Measurements from ENCODE around the gene FCRL6.

The FCRL6 gene

DNA sequence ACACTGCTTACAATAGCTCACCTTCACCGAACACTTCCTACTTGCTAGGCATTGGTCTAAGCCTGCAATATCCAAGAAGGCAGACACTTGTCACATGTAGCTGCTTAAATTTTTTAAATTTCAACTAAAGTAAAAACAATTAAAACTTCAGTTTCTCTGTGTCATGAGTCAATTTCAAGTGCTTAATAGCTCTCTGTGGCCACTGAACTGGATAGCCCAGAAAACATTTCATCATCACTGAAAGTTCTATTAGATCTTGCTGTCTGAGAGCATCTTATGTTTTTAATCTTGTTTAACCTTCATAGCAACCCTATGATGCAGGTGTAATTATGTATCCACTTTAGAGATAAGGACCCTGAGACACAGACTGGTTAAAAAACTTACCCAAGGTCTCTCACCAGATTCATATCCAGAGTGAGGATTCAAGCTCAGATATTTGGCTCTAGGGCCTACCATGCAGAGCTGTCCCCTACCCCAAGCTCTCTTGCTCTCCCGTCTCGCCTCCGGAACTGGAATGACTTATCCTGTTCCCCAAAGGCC lies 2.6 kb upstream of the FCRL6 start:
- no peak for DNase-seq

DNA sequence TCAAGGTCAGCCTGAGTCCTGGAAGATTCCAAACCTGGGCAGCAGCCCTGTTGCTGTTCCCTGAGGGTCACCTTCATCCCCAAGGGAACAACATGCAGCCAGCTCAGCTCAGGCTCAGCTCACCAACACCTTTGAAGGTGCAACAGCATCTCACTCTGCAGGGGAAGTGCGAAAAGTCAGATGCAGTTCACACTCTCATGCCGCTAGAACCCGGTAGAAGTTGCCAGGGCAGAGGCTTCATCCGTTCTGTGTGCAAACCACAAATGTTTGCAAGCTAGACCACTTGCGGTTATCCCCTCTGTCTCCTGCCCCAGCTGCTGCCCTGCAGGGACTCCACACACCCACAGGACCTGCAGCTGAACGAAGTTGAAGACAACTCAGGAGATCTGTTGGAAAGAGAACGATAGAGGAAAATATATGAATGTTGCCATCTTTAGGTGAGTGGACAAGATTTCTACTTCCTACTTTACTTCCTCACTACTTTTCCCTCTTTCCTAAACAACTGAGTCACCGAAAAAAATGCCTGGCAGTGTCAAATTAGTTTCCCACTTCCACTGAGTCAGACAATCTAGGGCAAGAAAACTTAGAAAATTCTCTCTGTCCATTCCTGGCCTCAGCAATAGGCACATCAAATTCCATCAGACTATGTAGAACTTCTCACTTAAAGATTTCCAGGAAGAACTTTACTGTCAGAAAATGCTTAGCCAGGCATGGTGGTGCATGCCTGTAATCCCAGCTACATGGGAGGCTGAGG lies 1.8 kb upstream of the FCRL6 start:
- DNase-seq = no peak

DNA sequence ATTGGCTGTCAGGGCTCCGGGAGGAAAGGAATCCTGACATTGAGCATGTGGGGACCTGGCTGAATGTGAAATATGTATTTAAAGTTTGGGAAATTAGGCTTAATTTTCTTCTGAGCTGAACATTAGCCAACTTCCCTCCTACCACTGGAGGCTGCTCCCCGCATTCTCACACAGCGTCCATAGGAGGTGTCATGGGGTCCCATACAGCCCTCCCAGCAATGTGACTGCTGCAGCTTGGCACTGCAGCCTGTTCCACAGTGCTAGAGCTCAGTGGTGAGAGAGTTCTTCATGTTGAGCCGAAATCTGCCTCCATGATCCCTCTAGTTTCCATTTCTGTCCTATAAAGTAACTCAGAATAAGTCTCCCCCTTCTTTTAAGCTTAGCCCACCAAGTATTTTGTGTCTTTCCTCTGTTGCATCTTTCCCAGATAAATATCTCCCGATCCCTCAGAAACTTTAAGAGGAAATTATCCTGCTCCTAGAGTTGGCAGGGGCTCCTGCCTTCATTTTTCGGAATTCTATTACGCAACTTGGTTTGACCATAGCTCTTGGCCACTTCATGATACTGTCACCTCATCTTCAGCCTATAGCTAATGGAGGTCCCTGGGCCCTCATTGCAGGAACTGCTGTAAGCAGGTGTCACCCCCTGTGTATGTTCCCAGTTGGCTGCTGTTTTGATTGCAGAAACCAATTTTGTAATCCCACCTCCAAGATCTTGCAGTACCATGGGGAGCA lies 2.0 kb downstream of the FCRL6 start:
- no peak for DNase-seq

DNA sequence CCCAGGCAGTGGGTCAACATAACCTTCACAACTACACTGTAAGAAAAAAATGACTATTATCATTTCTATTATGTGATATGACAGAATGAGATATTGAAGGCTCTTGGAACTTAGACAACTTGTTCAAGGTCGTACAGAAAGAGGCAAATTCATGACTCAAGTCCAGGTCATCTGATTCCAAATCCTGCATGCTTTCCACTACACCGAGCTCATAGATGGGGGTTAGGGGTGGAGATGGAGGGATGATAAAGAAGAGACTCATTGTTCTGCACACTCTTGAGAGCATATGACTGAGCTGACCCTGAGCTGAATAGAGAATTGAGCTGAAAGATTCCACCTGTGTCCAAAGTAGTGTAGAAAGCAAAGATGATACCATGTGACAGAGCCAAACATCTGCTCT lies 2.8 kb downstream of the FCRL6 start:
- DNase-seq = no peak

DNA sequence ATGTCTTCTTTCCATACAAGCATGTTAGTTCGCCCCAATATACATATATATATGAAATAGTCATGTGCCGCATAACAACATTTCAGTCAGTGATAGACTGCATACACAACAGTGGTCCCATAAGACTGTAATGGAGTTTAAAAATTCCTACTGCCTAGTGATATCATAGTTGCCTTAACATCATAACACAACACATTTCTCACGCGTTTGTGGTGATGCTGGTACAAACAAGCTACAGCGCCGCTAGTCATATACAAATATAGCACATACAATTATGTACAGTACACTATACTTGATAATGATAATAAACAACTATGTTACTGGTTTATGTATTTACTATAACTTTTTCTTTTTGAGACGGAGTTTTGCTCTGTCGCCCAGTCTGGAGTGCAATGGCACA lies 13.8 kb downstream of the FCRL6 start:
- no peak for DNase-seq

DNA sequence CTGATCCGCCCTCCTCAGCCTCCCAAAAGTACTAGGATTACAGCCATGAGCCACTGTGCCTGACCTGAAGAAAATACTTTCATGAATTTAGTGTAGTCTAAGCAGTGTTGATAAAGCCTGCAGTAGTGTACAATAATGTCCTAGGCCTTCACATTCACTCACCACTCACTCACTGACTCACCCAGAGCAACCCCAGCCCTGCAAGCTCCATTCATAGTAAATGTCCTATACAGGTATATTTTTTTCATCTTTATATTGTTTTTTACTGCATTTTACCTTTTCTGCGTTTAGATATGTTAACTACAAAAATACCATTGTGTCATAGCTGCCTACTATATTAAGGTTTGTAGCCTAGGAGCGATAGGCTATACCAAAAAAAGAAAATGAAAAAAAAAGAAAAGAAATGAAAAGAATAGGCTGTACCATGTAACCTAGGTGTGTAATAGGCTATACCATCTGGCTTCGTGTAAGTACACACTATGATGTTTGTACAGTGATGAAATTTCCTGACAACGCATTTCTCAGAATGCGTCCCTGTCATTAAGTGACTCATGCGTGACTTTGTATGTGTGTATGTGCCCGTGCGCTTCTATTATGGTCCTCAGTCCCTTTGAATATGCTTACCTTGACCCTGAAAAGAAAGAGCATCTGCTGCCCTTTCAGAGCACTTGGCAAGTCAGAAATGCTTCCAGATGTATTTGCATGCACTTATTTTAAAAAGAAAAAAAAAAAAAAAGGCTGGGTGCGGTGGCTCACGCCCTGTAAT lies 15.3 kb downstream of the FCRL6 start:
- no peak for DNase-seq

DNA sequence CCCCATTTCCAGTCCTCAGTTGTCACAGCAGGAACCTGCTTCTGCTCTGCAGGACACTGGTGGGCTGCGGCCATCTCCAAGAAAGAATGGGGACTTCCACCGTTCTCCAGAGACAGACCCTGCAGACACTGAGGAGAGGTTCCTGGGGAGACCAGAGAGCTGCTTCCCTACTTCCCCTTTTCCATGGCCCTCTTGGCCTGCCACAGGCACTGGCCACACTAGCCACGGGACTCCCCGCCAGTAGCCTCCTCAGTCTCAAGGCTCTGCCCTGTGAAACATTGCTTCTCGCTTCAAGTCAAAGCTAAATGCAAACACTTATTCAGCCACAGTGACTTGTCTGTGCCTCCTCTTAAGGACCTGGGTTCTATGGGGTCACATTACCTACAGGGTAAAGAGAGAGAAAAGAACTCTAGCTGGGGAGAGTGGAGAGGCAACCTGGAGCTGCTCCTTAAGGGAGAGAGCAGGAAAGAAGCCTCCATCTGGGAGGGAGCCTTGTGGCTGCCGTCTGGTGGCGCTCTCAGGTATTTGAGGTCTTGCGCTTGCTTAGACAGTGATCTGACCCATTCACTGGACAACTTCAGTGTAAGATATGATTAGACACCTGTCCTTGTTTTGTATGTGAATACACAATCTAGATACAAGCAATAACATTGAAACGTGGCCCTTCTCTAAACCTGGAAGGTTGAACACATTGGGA lies 19.2 kb downstream of the FCRL6 start:
- no peak for DNase-seq

DNA sequence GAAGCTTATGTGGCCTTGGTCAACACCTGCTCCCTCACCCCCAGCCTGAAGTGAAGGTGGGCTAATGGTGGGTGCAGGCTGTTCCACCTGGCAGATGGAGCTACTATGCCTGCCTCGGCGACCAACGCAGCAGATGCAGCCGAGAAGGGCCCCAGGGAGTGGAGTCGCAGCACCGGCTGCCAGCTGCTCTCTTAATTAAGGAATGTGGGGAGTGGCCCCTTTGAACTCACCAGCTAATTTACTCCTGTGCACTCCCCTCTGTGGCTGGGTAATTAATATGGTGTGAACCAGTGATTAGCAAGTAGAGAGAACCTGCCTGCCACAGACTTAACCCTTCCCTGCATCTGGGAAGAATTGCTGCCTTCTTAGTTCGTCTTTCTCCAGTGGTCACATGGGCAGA lies 21.2 kb downstream of the FCRL6 start:
- no peak for DNase-seq

DNA sequence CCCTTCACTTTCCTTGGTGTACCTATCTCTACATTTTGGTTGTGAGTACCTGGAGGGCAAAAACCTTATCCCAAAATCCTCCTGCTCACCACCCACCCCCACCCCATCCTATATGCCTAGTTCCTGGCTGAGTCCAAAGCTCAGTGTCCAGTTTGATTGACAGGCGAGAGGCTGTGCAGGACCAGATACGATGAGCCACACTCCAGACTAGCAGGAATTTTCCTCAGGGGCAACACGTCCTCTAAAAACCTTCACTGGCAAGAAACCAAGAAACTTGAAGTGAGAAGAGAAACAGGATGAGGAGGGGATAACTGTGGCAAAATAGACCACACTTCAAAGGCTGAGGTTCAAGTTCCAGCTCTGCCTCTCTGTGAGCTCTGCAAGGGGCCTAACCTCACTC lies 23.4 kb downstream of the FCRL6 start:
- DNase-seq = no peak

DNA sequence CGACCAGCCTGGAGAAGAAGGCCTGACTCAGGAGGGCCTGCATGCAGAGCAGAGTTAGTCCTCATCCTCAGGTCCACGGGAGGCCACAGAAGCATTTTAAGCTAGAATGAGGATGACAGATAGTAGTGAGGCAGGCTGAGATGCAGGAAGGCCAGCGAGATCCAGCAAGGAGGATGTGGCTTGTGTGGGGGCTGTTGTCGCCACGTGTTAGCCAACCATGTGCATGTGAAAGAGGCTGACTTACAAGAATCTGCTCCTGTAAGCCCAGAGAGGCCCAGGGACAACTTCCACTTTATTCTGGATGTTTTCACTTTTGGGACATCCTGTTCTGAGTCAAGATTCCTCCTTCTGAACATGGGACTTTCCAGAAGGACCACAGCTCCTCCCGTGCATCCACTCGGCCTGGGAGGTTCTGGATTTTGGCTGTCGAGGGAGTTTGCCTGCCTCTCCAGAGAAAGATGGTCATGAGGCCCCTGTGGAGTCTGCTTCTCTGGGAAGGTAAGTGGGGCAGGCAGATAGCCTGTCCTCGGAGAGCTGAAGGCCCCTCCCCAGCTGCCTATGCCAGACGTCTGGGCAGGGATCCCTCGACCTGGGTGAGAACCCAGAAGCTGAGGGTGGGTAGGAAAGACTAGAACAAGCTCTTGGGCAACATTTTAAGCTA lies 24.4 kb downstream of the FCRL6 start, which contains the start of gene SLAMF8:
SLAMF8 (plus strand) TSS at position 433 of the 661 bp plus-strand sequence; CDS start at position 459, 26 bp downstream.
- DNase-seq = no peak

DNA sequence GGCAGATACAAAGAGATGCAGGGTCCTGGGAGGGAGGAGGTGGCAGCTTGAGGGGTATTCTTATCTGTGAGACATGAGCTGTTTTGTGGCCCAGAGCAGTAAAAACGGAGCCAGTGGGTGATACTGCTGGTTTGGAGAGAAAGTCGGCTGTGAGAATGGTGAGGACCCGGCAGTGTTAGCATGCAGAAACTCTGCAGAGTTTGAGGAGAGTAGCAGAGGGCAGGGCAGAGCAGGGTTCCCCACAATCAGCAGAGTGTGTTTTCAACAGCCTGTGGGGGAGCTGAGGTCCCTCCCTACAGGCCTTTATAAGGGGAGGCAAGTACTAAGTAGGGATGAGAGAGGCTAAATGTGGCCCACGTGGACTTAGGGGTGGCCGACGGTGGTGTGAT lies 24.9 kb downstream of the FCRL6 start:
- no peak for DNase-seq

DNA sequence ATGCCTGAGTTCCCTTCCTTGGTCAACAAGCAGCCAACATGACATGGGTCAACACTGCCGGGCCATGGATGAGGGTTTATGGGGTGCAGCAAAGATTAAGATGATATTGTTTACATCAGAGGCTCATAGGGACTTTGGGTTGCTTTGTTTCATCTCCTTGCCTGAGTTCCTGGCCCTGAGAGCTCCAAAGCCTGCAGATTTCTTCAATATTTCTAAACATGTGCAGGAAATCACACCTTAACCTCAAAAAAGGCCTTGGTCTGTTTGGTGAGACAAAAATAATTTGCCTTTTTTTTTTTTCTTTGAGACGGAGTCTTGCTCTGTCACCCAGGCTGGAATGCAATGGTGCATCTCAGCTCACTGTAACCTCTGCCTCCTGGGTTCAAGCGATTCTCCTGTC lies 25.4 kb downstream of the FCRL6 start:
- DNase-seq = no peak

DNA sequence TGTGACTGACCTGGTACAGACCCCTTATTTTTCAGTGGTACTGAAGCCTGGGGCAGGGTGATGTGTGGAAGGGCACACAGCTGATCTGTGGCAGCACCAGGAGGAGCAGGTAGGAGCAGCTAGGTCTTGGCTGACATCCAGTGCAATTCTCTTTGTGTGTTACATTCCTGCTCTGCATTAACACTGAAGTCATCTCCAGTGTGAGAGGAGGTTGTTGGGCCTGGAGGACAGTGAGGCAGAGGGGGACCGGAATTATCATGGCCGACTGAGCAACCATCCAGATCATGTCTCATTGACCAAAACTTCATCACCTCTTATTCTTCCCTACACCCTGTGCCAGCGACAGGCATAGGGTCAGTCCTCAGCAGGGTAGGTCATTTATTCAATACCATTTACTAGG lies 26.0 kb downstream of the FCRL6 start:
- no peak for DNase-seq

DNA sequence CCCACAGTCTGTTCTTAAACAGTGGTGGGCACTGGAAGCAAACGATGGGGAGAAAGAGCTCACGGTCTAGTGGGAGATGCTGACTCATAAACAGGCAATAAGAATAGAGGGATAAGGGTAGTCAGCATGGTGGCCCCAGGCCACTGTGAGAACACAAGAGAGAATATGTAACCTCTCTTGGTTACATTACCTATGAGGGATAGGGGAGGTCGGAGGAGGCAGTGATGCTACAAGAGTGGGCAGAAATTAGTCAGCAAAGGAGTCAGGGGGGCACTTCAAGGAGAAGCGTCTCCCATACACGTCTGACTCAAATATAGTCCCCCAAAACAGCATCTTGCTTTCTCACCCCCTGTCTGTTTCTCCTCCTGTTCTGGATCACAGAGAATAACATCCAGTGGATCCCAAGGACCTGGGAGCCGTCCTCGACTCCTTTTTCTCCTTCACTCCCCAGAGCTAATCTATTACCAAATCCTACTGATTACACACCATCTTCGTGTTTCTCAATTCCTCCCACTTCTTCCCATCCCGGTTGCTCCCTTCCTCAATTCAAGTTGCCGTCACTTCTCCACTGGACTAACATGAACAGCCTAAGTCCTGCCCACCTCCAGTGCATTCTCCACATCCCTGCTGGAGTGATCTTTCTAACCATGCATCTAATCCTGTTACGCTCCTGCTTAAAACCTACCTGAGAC lies 26.6 kb downstream of the FCRL6 start:
- no peak for DNase-seq

DNA sequence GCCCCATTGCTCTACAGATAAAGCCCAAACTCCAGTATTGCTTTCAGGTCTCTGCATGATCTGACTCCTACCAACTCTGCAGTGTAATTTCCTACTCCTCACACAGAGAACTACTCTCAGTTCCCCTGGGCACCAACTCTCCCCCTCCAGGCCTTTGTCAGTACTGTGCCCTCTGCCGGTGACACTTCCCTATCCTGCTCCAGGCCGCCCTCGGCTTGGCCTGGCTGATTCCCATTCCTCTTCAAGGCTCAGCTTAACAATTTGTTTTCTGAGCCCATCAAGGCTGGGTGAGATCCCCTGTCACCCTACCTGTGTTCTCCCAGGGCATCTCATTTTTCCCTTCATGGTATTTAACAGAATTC lies 27.1 kb downstream of the FCRL6 start:
- DNase-seq = no peak

DNA sequence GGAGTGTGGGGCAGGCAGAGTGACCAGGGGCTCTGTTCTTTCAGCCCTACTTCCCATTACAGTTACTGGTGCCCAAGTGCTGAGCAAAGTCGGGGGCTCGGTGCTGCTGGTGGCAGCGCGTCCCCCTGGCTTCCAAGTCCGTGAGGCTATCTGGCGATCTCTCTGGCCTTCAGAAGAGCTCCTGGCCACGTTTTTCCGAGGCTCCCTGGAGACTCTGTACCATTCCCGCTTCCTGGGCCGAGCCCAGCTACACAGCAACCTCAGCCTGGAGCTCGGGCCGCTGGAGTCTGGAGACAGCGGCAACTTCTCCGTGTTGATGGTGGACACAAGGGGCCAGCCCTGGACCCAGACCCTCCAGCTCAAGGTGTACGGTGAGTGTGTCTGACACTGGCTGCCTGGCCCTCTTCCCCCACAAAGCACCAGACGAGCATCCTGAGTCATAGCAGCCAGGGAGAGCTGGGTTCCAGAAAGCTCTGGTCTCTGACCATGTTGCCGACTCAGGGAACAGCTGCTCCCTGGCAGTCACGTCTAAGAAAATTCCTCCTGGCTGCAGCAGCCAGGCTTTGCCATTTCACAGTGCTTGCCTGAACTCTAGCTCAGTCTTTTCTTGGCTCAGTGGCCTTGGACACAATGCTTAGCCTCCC lies 27.8 kb downstream of the FCRL6 start:
- DNase-seq = peak in 1 of 2 experiments; percentile 70

DNA sequence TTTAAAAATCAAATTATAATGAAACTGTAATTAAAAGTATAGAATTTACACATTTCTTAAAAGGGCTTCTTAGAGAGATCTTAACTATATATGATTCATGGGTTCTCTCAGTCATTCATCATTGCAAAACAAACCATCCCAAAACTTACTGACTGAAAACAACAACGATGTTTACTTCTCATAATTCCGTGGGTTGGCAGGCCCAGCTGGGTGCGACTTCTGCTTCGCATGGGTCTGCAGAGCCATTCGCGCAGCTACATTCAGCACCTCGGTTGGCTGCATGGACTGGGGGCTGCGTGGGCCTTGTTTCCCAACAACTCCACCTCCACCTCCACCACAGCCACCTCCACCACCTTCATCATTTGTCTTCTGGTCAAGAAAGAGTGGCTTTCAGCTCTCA lies 28.6 kb downstream of the FCRL6 start:
- DNase-seq = no peak

DNA sequence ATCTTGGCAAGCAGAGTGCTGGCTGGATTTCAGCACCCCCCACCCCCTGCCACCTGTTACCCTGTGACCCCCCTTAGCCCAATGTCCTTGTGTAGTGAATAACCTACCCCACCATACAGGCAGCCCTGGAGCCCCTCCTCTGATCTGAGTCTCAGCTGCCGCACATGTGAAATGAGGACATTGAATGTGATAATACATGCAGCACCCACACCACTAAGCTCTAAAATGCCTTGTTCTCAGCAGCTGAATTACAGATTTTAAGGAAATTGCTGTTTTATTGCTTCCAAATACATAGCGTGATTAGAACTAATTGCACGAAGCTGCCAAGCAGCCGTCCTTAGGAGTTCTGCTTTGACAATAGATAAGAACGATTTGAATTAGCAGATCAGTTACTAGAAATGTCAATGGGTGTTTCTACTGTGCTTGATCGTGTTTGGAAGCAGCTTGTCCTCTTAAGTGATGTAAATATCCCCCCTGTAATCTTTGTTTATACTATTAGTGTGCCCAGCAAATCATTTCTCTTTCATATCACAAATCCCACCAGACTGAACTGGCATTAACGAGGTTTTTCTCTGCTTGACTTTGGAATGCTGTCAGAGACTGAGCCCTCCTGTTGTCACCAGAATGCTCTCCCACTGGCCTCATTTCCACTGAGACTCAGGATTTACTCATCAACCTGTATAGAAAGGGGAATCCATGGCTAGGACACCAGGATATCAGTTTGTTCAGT lies 29.4 kb downstream of the FCRL6 start:
- DNase-seq = no peak

DNA sequence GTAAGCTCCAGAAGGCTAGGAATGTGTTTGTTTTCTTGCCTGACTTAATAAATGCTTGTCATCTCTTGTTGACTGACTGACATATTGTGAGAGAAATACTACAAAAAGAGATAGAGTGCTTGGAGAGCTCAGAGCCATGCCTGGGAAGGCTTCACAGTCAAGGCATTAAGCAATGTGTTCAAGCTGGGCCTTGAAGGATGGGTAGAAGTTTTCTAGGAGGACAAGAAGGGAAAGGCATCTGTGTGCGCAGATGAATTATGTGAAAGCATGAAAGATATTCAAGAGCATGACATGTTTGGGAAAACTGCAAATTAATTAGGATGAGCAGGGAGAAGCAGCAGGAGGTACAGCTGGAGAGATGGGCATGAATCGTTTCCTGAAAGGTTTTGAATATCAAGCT lies 30.1 kb downstream of the FCRL6 start:
- no peak for DNase-seq

DNA sequence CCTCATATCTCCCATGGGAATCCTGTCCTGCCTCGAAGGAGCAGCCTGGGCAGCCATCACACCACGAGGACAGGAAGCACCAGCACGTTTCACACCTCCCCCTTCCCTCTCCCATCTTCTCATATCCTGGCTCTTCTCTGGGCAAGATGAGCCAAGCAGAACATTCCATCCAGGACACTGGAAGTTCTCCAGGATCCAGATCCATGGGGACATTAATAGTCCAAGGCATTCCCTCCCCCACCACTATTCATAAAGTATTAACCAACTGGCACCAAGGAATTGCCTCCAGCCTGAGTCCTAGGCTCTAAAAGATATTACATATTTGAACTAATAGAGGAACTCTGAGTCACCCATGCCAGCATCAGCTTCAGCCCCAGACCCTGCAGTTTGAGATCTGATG lies 33.2 kb downstream of the FCRL6 start:
- no peak for DNase-seq
